Regular cardiac myocyte (primary cell): ENCODE results near the gene CAVIN1. TPM values are rescaled to one million over a fixed set of nuclear protein-coding genes. Genes with fewer than 3 reads are reported as not detected.

ENCODE experiments used
- total RNA-seq: library from RNA; depleted of rRNA; stranded (reverse); fragments of >200 nt; gene quantifications from 2 replicates; pipeline ENCODE4 v1.2.3, GENCODE V29; 2014

Gene CAVIN1, protein sequence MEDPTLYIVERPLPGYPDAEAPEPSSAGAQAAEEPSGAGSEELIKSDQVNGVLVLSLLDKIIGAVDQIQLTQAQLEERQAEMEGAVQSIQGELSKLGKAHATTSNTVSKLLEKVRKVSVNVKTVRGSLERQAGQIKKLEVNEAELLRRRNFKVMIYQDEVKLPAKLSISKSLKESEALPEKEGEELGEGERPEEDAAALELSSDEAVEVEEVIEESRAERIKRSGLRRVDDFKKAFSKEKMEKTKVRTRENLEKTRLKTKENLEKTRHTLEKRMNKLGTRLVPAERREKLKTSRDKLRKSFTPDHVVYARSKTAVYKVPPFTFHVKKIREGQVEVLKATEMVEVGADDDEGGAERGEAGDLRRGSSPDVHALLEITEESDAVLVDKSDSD
- total RNA-seq: 691 and 1,245 TPM in 2 replicates

GRCh38 chr17:42422958-42423712 lies at the start of gene CAVIN1:
Gene CAVIN1, minus strand, starts transcription at chr17:42423256. Its CDS starts 159 bp downstream, at chr17:42423097.

DNA sequence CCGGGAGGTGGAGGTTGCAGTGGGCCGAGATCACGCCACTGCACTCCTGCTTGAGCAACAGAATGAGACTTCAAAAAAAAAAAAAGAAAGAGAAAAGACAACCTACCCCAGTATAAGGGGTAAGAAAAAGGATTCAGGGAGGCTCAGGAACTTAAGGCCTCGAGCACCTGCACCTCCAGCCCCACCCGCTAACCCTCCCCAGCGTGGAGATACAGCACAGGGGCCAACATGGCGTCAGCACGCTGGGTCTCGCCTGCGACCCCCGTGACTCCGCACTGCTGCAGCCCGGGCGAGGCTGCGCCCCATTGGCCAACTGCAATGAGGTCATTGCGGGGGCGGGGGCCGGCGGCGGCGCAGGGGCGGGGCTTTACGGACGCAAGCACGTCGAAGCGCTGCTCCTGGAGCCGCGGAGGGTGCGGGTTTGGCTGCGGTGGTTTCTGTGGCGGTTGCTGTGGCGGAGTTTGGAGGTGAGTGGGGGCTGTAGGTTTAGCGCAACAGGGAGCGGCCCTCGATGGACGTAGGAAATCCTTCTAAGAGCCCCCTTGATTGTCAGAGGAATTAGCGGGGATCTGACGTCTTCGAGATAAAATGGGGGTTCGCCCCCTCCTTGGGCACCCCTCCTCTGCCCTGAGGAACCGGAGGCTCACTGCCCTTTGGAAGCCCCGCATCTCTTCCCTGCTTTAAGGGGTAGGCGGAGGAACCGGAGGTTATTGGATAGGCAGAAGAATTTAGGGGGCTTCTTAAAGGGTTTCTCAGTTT lies 35.6 kb upstream of the CAVIN1 start, which contains the start of gene ATP6V0A1:
Gene ATP6V0A1, plus strand, starts transcription at position 382 of the 759 bp plus-strand sequence. CDS start 2,017 bp downstream, outside the sequence.

GRCh38 chr17:42388381-42389134 lies 34.5 kb downstream of the CAVIN1 start, which contains the start of gene STAT3:
Gene STAT3, minus strand, starts transcription at chr17:42388442. Its CDS starts 39,926 bp downstream, at chr17:42348516.

Other genes starting within 250 kb of the CAVIN1 start
- gene KCNH4, start 242.1 kb downstream of the CAVIN1 start, total RNA-seq: under 0.01 TPM in 1 of 2 replicates, not detected in the other
- not detected in 2 replicates for gene HCRT, start 237.8 kb downstream of the CAVIN1 start, total RNA-seq
- gene GHDC, start 228.8 kb downstream of the CAVIN1 start, total RNA-seq: 12.5 and 20.9 TPM in 2 replicates
- gene STAT5B, start 146.9 kb downstream of the CAVIN1 start, total RNA-seq: 28.8 and 29.3 TPM in 2 replicates
- gene STAT5A, start 134.8 kb downstream of the CAVIN1 start, total RNA-seq: 4.8 and 16.6 TPM in 2 replicates
- gene STAT3, start 34.8 kb downstream of the CAVIN1 start, total RNA-seq: 99.5 and 101 TPM in 2 replicates
- 31.2 and 73.6 TPM in 2 replicates for gene ATP6V0A1, start 35.6 kb upstream of the CAVIN1 start, total RNA-seq
- 24.3 and 50.7 TPM in 2 replicates for gene NAGLU, start 113.0 kb upstream of the CAVIN1 start, total RNA-seq
- gene HSD17B1, start 129.7 kb upstream of the CAVIN1 start, total RNA-seq: 5.4 and 8.6 TPM in 2 replicates
- 7.0 and 18.6 TPM in 2 replicates for gene COASY, start 138.9 kb upstream of the CAVIN1 start, total RNA-seq
- gene MLX, start 143.8 kb upstream of the CAVIN1 start, total RNA-seq: 32.1 and 65.4 TPM in 2 replicates
- 2.3 and 16.3 TPM in 2 replicates for gene PSMC3IP, start 154.5 kb upstream of the CAVIN1 start, total RNA-seq
- gene RETREG3, start 186.1 kb upstream of the CAVIN1 start, total RNA-seq: 73.0 and 74.8 TPM in 2 replicates
- gene TUBG1, start 186.4 kb upstream of the CAVIN1 start, total RNA-seq: 20.3 and 42.2 TPM in 2 replicates
- gene TUBG2, start 236.0 kb upstream of the CAVIN1 start, total RNA-seq: 4.8 and 11.6 TPM in 2 replicates